ENCODE data around the gene NRG3.

DNA sequence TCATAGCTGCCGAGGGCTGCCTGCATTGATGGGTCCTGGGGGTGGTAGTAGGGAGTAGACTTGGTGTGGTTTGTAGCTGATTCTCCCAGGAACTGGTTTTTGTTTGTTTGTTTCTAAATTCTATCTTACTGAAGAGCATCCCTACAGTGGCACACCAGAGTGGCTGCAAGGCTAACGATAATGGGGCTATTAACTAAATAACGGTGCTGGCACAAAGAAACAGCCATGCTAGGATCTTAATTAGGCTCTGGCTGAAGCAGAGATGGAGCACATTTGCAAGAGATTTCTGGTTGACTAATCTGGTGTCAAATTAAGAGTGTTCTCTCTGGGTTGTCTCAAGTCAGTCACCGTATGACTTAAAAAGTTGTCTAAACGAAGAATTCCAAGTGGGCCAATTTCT is 590.0 kb downstream of the NRG3 start:
- TF ChIP-seq POLR2AphosphoS5 (IDR thresholded peaks at IDR 0.05; ENCODE audit: borderline replicate concordance, low read depth, low read length) (no peak), EZH2 (IDR thresholded peaks at IDR 0.05) (no peak)

Measured in SK-N-MC (cell line).